ENCODE data around the gene MPHOSPH10. TPM values are rescaled to one million over a fixed set of nuclear protein-coding genes. Genes with fewer than 3 reads are reported as not detected.

MPHOSPH10 gene
- polyA plus RNA-seq, 2 of the 4 experiments (the other 2 are of a cell fraction), result 39.2 to 51.7 TPM

- 8% methylated on average over 2 of the region's 2 CpGs for WGBS (ENCODE audit: missing lambda C conversion rate)
- POLR2A ChIA-PET, result no interaction called here
- TF ChIP-seq CEBPB (IDR thresholded peaks at IDR 0.05), result no peak
- no peak for TF ChIP-seq MYC (IDR thresholded peaks at IDR 0.05; ENCODE audit: borderline replicate concordance, low read length)
- no peak for TF ChIP-seq MAX (IDR thresholded peaks at IDR 0.05)
- no peak for TF ChIP-seq HES2 (IDR thresholded peaks at IDR 0.05)
- TF ChIP-seq CTCF (IDR thresholded peaks at IDR 0.05), result no peak
- no peak for TF ChIP-seq CBX8 (IDR thresholded peaks at IDR 0.05)
- TF ChIP-seq ATOH8 (CRISPR knock-in tag; IDR thresholded peaks at IDR 0.05; ENCODE audit: low read depth), result no peak
- no peak for TF ChIP-seq ZNF302 (CRISPR knock-in tag; IDR thresholded peaks at IDR 0.05)
- no peak for TF ChIP-seq JUN (IDR thresholded peaks at IDR 0.05)
- no peak for TF ChIP-seq ELK1 (IDR thresholded peaks at IDR 0.05; ENCODE audit: low read depth, low read length)
- TF ChIP-seq HOXB13 (CRISPR knock-in tag; IDR thresholded peaks at IDR 0.05; ENCODE audit: low read depth), result no peak
- TF ChIP-seq FOSB (CRISPR knock-in tag; IDR thresholded peaks at IDR 0.05), result no peak
- TF ChIP-seq EHF (CRISPR knock-in tag; IDR thresholded peaks at IDR 0.05), result no peak
- TF ChIP-seq KDM1A (IDR thresholded peaks at IDR 0.05; ENCODE audit: low read depth), result no peak
- H3K9me3 ChIP-seq, result no peaks in the 10 kb centered on the region
- no peak overlapping the region for H3K4me2 ChIP-seq
- CTCF ChIA-PET, result interaction anchor here (0.6 to 1.1 kb wide), 4 partner anchors 16 to 191 kb away, joined by 3 read pairs; no protein-coding TSS in a partner anchor
- FAIRE-seq (no peak), DNase-seq (ENCODE audit: low read depth in 1 of 2, low spot score in 1 of 2) (no peak), ATAC-seq (no peak)
- no peak overlapping the region for H3K27ac ChIP-seq
- H3K4me1 ChIP-seq, result no peaks in the 10 kb centered on the region
- no peak overlapping the region for H3K4me3 ChIP-seq
Observed at GRCh38 chr2:71187589-71187988, 57.2 kb downstream of the MPHOSPH10 start.

- DNase-seq (ENCODE audit: low read depth in 1 of 2, low spot score in 1 of 2) (peak in 1 of 2 experiments; percentile 42), FAIRE-seq (peak; percentile 93), ATAC-seq (peak; percentile 72 to 79)
- Histone ChIP-seq H3K9me3 (peaks cover 5% of the 10 kb centered on the region; the same call in 1 of the 3 replicates), H3K4me1 (no peaks in the 10 kb centered on the region), H3K4me2 (no peak overlapping the region), H3K4me3 (no peak overlapping the region), H3K27ac (no peak overlapping the region)
- TF ChIP-seq CTCF (IDR thresholded peaks at IDR 0.05), result peak; percentile 55
- TF ChIP-seq SMC3 (IDR thresholded peaks at IDR 0.05), result peak; percentile 27; the same call in 1 of the 3 replicates
- 0 out of 4 replicates have a peak, but pooled peaks of 1 of the 2 experiments have one; percentile 19 for TF ChIP-seq CEBPB (IDR thresholded peaks at IDR 0.05)
- no peak for TF ChIP-seq ATOH8 (CRISPR knock-in tag; IDR thresholded peaks at IDR 0.05; ENCODE audit: low read depth)
- TF ChIP-seq RAD21 (conservative IDR thresholded peaks at IDR 0.05 in 1 of 2, IDR thresholded peaks at IDR 0.05 in 1 of 2), result peak; percentile 58 to 62; a peak in 4 of 5 replicates
- POLR2A ChIA-PET, result interaction anchor here (0.7 to 1.2 kb wide), 2 partner anchors 122 to 123 kb away, joined by 3 to 4 read pairs; partner anchors contain the start of gene NAGK
- CTCF ChIA-PET, result interaction anchor here (0.5 to 2.4 kb wide), 17 partner anchors 9 to 233 kb away, joined by 3 to 14 read pairs (median 4); partner anchors contain the start of gene NAGK
- 19% methylated on average over 3 of the region's 3 CpGs for WGBS (ENCODE audit: missing lambda C conversion rate)
Observed at GRCh38 chr2:71190656-71191569, 60.5 kb downstream of the MPHOSPH10 start.

Measured in A549 (cell line).